ENCODE measurements around the gene TGIF1. TPM values are rescaled to one million over a fixed set of nuclear protein-coding genes. Genes with fewer than 3 reads are reported as not detected.

The TGIF1 gene
- polyA plus RNA-seq, 1 donor from 2014 or later = 3.6 TPM

- no peak overlapping the region for H3K27ac ChIP-seq (ENCODE audit: low read length)
- H3F3A ChIP-seq (ENCODE audit: insufficient read depth, low read length, poor library complexity, severe bottlenecking) = no peaks in the 10 kb centered on the region
- no peaks in the 10 kb centered on the region for H3K9me3 ChIP-seq (ENCODE audit: low read length)
- no peak overlapping the region for H3K4me3 ChIP-seq (ENCODE audit: low read length)
- H3K27me3 ChIP-seq (ENCODE audit: insufficient read depth, low read depth, low read length) = peaks cover 15% of the 10 kb centered on the region
- H4K20me1 ChIP-seq (ENCODE audit: insufficient read depth) = no peaks in the 10 kb centered on the region
- TF ChIP-seq EZH2 (IDR thresholded peaks at IDR 0.05; ENCODE audit: borderline replicate concordance, insufficient read depth, low read length, poor library complexity, severe bottlenecking) (no peak), EP300 (conservative IDR thresholded peaks at IDR 0.05; ENCODE audit: poor library complexity, severe bottlenecking) (no peak), MXI1 (conservative IDR thresholded peaks at IDR 0.05; ENCODE audit: poor library complexity, severe bottlenecking) (no peak), CTCF (IDR thresholded peaks at IDR 0.05; ENCODE audit: poor library complexity, severe bottlenecking) (no peak), TAF1 (IDR thresholded peaks at IDR 0.05; ENCODE audit: low read depth) (no peak), RAD21 (conservative IDR thresholded peaks at IDR 0.05) (no peak), REST (IDR thresholded peaks at IDR 0.05; ENCODE audit: borderline replicate concordance) (no peak), SMC3 (conservative IDR thresholded peaks at IDR 0.05; ENCODE audit: poor library complexity) (no peak)
- no peak overlapping the region for H2AFZ ChIP-seq (ENCODE audit: low read depth, low read length)
- no peaks in the 10 kb centered on the region for H3K36me3 ChIP-seq (ENCODE audit: insufficient read depth, low read length)
- H3K9ac ChIP-seq (ENCODE audit: low read length) = no peak overlapping the region
- H3K9me2 ChIP-seq (ENCODE audit: insufficient read depth, low read length) = no peaks in the 10 kb centered on the region
- H3K79me2 ChIP-seq (replicated peaks; ENCODE audit: insufficient read depth, low read length) = no peaks in the 10 kb centered on the region
- H3K4me2 ChIP-seq (ENCODE audit: low read length) = no peak overlapping the region
These were observed 5.0 kb upstream of the TGIF1 start for GRCh38 chr18:3444954-3445353.

GRCh38 chr18:3447068-3447894 lies 2.7 kb upstream of the TGIF1 start:
- Histone ChIP-seq H3K9ac (ENCODE audit: low read length) (peak overlapping the region; percentile 54), H3K9me3 (ENCODE audit: low read length) (no peaks in the 10 kb centered on the region), H3K4me3 (ENCODE audit: low read length) (peak overlapping the region; percentile 87), H3K27me3 (ENCODE audit: insufficient read depth, low read depth, low read length) (peaks cover 37% of the 10 kb centered on the region), H4K20me1 (ENCODE audit: insufficient read depth) (no peaks in the 10 kb centered on the region), H3K4me2 (ENCODE audit: low read length) (peak overlapping the region; percentile 86), H3K27ac (ENCODE audit: low read length) (no peak overlapping the region), H3K36me3 (ENCODE audit: insufficient read depth, low read length) (no peaks in the 10 kb centered on the region), H3K9me2 (ENCODE audit: insufficient read depth, low read length) (no peaks in the 10 kb centered on the region), H2AFZ (ENCODE audit: low read depth, low read length) (peak overlapping the region; percentile 72), H3F3A (ENCODE audit: insufficient read depth, low read length, poor library complexity, severe bottlenecking) (no peaks in the 10 kb centered on the region), H3K79me2 (replicated peaks; ENCODE audit: insufficient read depth, low read length) (peaks cover 14% of the 10 kb centered on the region)
- TF ChIP-seq REST (IDR thresholded peaks at IDR 0.05; ENCODE audit: borderline replicate concordance) = no peak

Measured in neural cell (in vitro differentiated cells).